Thyroid gland (tissue), 4 donors: Measurements from ENCODE around the gene PECR. TPM values are rescaled to one million over a fixed set of nuclear protein-coding genes. Genes with fewer than 3 reads are reported as not detected.
"Not testable (repeated sequence)": the region's sequence is repeated elsewhere in the genome, so short reads cannot be mapped to it uniquely, and the experiment has no call there.

ENCODE experiments used
- DNase-seq, 2 donors: peaks; one replicate each; pipeline ENCODE4 v3.0.0-alpha.2; 2019
- H3K27ac ChIP-seq, 3 donors: fragments of 200-600 bp; sonication (generic); 1 replicate in 2 of 3; 2 replicates in 1 of 3; pipeline ENCODE4 v1.5.1; 2016 to 2019; ENCODE audit warnings: mild to moderate bottlenecking in 1 of 3, moderate library complexity in 1 of 3
- H3K27me3 ChIP-seq: fragments of 200-600 bp; sonication (generic); one replicate; pipeline ENCODE4 v1.5.1; 2019
- H3K36me3 ChIP-seq, 2 donors: fragments of 200-600 bp; sonication (generic); one replicate each; pipeline ENCODE4 v1.5.1; 2016 to 2019
- H3K4me1 ChIP-seq, 2 donors: fragments of 200-600 bp; sonication (generic); one replicate each; pipeline ENCODE4 v1.5.1; 2017 to 2019
- H3K4me3 ChIP-seq, 3 donors: fragments of 200-600 bp; sonication (generic); replicated peaks in 1 of 3; 1 replicate in 2 of 3; 2 replicates in 1 of 3; pipeline ENCODE4 v1.5.1; 2016; ENCODE audit warnings: mild to moderate bottlenecking in 1 of 3
- H3K9me3 ChIP-seq: fragments of 200-600 bp; sonication (generic); one replicate; pipeline ENCODE4 v1.5.1; 2017
- CTCF ChIP-seq, 6 experiments: fragments of 200-600 bp in 3 of 6; fragments of 450-650 bp in 3 of 6; sonication (generic) in 3 of 6; IDR thresholded peaks; one replicate each; pipeline ENCODE4 v1.5.1; 2016 to 2019; ENCODE audit warnings: antibody characterized with exemption in 6 of 6, mild to moderate bottlenecking in 2 of 6, inconsistent platforms in 1 of 6, moderate library complexity in 1 of 6
- POLR2A ChIP-seq, 2 donors: fragments of 450-650 bp; IDR thresholded peaks; one replicate each; pipeline ENCODE4 v1.6.1; 2017; ENCODE audit warnings: antibody characterized with exemption in 2 of 2, mild to moderate bottlenecking in 2 of 2, moderate library complexity in 1 of 2
- WGBS, 2 donors: methylation state at CpG; one replicate each; pipeline ENCODE4 v1.1.5; 2017; 5-methylcytosine and 5-hydroxymethylcytosine counted together
- intact Hi-C: fragments of 100-400 bp; cut with DNase I; formaldehyde crosslinking; loops from one replicate; pipeline ENCODE4 v1.15.1; 2023
- total RNA-seq, 4 donors: library from RNA; depleted of rRNA; stranded (reverse); fragments of >200 nt; gene quantifications; one replicate each; pipeline ENCODE4 v1.2.3, GENCODE V29; 2016

PECR gene
- total RNA-seq, 4 donors from 2014 or later, result 14.6 to 25.6 (median 22.8) TPM

- Histone ChIP-seq H3K27ac (peak overlapping the region in 1 of 3 donors; percentile 11), H3K4me1 (peaks cover 0 to 41% of the 10 kb centered on the region in 2 donors), H3K36me3 (no peaks in the 10 kb centered on the region), H3K27me3 (no peaks in the 10 kb centered on the region), H3K4me3 (no peak overlapping the region), H3K9me3 (no peaks in the 10 kb centered on the region)
- 67 to 69% methylated on average over 3 of the region's 3 CpGs for whole genome bisulfite sequencing, 2 donors
- intact Hi-C loops, result no loop called here
- no peak for TF ChIP-seq POLR2A (IDR thresholded peaks at IDR 0.05)
- TF ChIP-seq CTCF (IDR thresholded peaks at IDR 0.05), result no peak
- no peak for DNase-seq
Observed at GRCh38 chr2:216084547-216084946, 2.9 kb upstream of the PECR start.

- intact Hi-C loops, result no loop called here
- no peaks in the 10 kb centered on the region for H3K9me3 ChIP-seq
Observed at GRCh38 chr2:216083464-216084281, 2.1 kb upstream of the PECR start.

DNA sequence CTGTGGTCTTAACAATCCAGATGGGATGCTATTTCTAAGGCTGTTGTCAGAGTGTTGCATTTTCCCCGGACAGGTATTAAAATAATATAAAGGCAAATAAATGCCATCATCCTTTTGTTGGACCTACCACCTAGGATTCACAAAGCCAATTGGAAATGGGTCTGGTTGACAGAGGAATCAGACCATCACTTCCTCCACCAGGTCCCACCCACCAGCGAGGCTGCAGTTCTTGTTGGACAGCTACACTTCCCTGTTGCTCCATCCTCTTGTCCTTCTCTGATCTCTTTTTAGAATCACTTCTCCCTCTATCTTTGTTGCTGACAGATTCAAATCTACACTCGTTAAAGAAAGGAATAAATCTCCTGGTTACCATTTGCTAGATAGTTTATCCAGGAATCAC is 1.2 kb upstream of the PECR start:
- Histone ChIP-seq H3K27me3 (no peaks in the 10 kb centered on the region), H3K9me3 (no peaks in the 10 kb centered on the region), H3K4me1 (peaks cover 0 to 41% of the 10 kb centered on the region in 2 donors), H3K36me3 (no peaks in the 10 kb centered on the region), H3K27ac (no peak overlapping the region), H3K4me3 (no peak overlapping the region)
- 83 to 88% methylated on average over 3 of the region's 3 CpGs for WGBS, 2 donors
- intact Hi-C loops, result no loop called here
- TF ChIP-seq CTCF (IDR thresholded peaks at IDR 0.05) (no peak), POLR2A (IDR thresholded peaks at IDR 0.05) (no peak)
- DNase-seq, result peak in 1 of 2 donors; percentile 25

More at GRCh38 chr2:216083464-216084281, 2.1 kb upstream of the PECR start:
- 92 to 93% methylated on average over 11 of the region's 11 CpGs for WGBS, 2 donors
- Histone ChIP-seq H3K4me1 (peaks cover 0 to 41% of the 10 kb centered on the region in 2 donors), H3K27ac (no peak overlapping the region), H3K4me3 (no peak overlapping the region), H3K36me3 (no peaks in the 10 kb centered on the region), H3K27me3 (no peaks in the 10 kb centered on the region)
- TF ChIP-seq CTCF (IDR thresholded peaks at IDR 0.05) (no peak), POLR2A (IDR thresholded peaks at IDR 0.05) (no peak)
- DNase-seq, result no peak

- H3K36me3 ChIP-seq, result no peaks in the 10 kb centered on the region
- peak overlapping the region; percentile 13 to 65 (median 35) for H3K4me3 ChIP-seq
- no peaks in the 10 kb centered on the region for H3K27me3 ChIP-seq
- TF ChIP-seq POLR2A (IDR thresholded peaks at IDR 0.05), result no peak
- no peak for TF ChIP-seq CTCF (IDR thresholded peaks at IDR 0.05)
- H3K27ac ChIP-seq, result peak overlapping the region in 2 of 3 donors; percentile 55 to 68
- 18 to 21% methylated on average over 22 of the region's 22 CpGs for WGBS, 2 donors
- H3K4me1 ChIP-seq, result peaks cover 0 to 41% of the 10 kb centered on the region in 2 donors
- intact Hi-C loops, result no loop called here
- H3K9me3 ChIP-seq, result no peaks in the 10 kb centered on the region
- no peak for DNase-seq
Observed at GRCh38 chr2:216082117-216082711, 605 bp upstream of the PECR start.

- Histone ChIP-seq H3K9me3 (no peaks in the 10 kb centered on the region), H3K4me3 (peak overlapping the region; percentile 13 to 65 (median 35)), H3K27ac (peak overlapping the region; percentile 55 to 68 (median 61)), H3K36me3 (no peaks in the 10 kb centered on the region), H3K4me1 (peaks cover 0 to 39% of the 10 kb centered on the region in 2 donors), H3K27me3 (no peaks in the 10 kb centered on the region)
- no peak for DNase-seq
- 12 to 18% methylated on average over 1 of the region's 1 CpG for WGBS, 2 donors
- intact Hi-C loops, result no loop called here
- TF ChIP-seq POLR2A (IDR thresholded peaks at IDR 0.05) (no peak), CTCF (IDR thresholded peaks at IDR 0.05) (no peak)
Observed at GRCh38 chr2:216081012-216081411, 597 bp downstream of the PECR start.

GRCh38 chr2:216080048-216080447 is 1.6 kb downstream of the PECR start:
- DNase-seq, H3K36me3 ChIP-seq, H3K27me3 ChIP-seq, H3K27ac ChIP-seq, H3K9me3 ChIP-seq, H3K4me3 ChIP-seq, intact Hi-C loops: not testable (repeated sequence)
- H3K4me1 ChIP-seq, result peaks cover 0 to 32% of the 10 kb centered on the region in 2 donors
- 96 to 98% methylated on average over 10 of the region's 10 CpGs for WGBS, 2 donors
